ENCODE data around the gene PSPC1.
"Not testable (repeated sequence)": the region's sequence is repeated elsewhere in the genome, so short reads cannot be mapped to it uniquely, and the experiment has no call there.

GRCh38 chr13:19691447-19691846 is 91.3 kb downstream of the PSPC1 start:
- TF ChIP-seq EP300 (IDR thresholded peaks at IDR 0.05; ENCODE audit: low read depth); POLR2A (IDR thresholded peaks at IDR 0.05): not testable (repeated sequence)
- TF ChIP-seq, protein P1, sequence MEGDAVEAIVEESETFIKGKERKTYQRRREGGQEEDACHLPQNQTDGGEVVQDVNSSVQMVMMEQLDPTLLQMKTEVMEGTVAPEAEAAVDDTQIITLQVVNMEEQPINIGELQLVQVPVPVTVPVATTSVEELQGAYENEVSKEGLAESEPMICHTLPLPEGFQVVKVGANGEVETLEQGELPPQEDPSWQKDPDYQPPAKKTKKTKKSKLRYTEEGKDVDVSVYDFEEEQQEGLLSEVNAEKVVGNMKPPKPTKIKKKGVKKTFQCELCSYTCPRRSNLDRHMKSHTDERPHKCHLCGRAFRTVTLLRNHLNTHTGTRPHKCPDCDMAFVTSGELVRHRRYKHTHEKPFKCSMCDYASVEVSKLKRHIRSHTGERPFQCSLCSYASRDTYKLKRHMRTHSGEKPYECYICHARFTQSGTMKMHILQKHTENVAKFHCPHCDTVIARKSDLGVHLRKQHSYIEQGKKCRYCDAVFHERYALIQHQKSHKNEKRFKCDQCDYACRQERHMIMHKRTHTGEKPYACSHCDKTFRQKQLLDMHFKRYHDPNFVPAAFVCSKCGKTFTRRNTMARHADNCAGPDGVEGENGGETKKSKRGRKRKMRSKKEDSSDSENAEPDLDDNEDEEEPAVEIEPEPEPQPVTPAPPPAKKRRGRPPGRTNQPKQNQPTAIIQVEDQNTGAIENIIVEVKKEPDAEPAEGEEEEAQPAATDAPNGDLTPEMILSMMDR (IDR thresholded peaks at IDR 0.05) = not testable (repeated sequence)
